Chondrocyte (in vitro differentiated cells): ENCODE measurements around the gene MRPL42. TPM values are rescaled to one million over a fixed set of nuclear protein-coding genes. Genes with fewer than 3 reads are reported as not detected.

Experiments used
- DNase-seq: peaks from one replicate; pipeline ENCODE4 v3.0.0; 2021; ENCODE audit warnings: mixed read lengths, low spot score
- H3K27ac Mint-ChIP-seq: one replicate; pipeline ENCODE4 v1.8.0; 2021; ENCODE audit warnings: mild to moderate bottlenecking, moderate library complexity, mixed read lengths; ENCODE audit not compliant: unreplicated experiment
- H3K27me3 Mint-ChIP-seq: 2 replicates; pipeline ENCODE4 v1.8.0; 2021; ENCODE audit warnings: low read depth, mixed read lengths
- H3K36me3 Mint-ChIP-seq: 2 replicates; pipeline ENCODE4 v1.8.0; 2021; ENCODE audit warnings: low read depth, mixed read lengths
- H3K4me1 Mint-ChIP-seq: 2 replicates; pipeline ENCODE4 v1.8.0; 2021; ENCODE audit warnings: low read depth, mild to moderate bottlenecking, mixed read lengths
- H3K4me3 Mint-ChIP-seq: one replicate; pipeline ENCODE4 v1.8.0; 2021; ENCODE audit warnings: mild to moderate bottlenecking, moderate library complexity, mixed read lengths; ENCODE audit not compliant: unreplicated experiment
- H3K9me3 Mint-ChIP-seq: 2 replicates; pipeline ENCODE4 v1.8.0; 2021; ENCODE audit warnings: low read depth, mixed read lengths
- CTCF ChIP-seq: fragments of 200-600 bp; sonication (generic); IDR thresholded peaks from 2 replicates; pipeline ENCODE4 v1.5.0; 2021; ENCODE audit warnings: antibody characterized with exemption, mild to moderate bottlenecking, moderate library complexity
- total RNA-seq: library from RNA; stranded (reverse); gene quantifications from 3 replicates; pipeline ENCODE4 v1.2.1, GENCODE V29; 2021

Gene MRPL42
- total RNA-seq, 1 donor from 2014 or later = 41.4 TPM

- H3K4me1 Mint-ChIP-seq = no peaks in the 10 kb centered on the region
- DNase-seq = no peak
- H3K4me3 Mint-ChIP-seq = no peak overlapping the region
- H3K9me3 Mint-ChIP-seq = peaks cover 7% of the 10 kb centered on the region
- no peaks in the 10 kb centered on the region for H3K27me3 Mint-ChIP-seq
- no peak overlapping the region for H3K27ac Mint-ChIP-seq
- H3K36me3 Mint-ChIP-seq = no peaks in the 10 kb centered on the region
- no peak for TF ChIP-seq CTCF
These were observed 98.4 kb downstream of the MRPL42 start for GRCh38 chr12:93565760-93566159.

Other genes starting within 250 kb of the MRPL42 start
- gene NUDT4, start 89.6 kb upstream of the MRPL42 start, total RNA-seq = 48.3 to 69.0 TPM (median 67.1 TPM) in 3 replicates
- gene UBE2N, start 25.6 kb upstream of the MRPL42 start, total RNA-seq = 70.0 to 88.1 TPM (median 72.1 TPM) in 3 replicates
- 2.9 to 8.8 TPM (median 4.9 TPM) in 3 replicates for gene SOCS2, start 105.2 kb downstream of the MRPL42 start, total RNA-seq
- gene CRADD, start 209.9 kb downstream of the MRPL42 start, total RNA-seq = 9.1 to 12.6 TPM (median 9.8 TPM) in 3 replicates